HG03097 (cell line): ENCODE results near the gene SCRT2.
A peak's percentile ranks its signal among the peaks of the same experiment; 100 is the strongest.
"Not testable (repeated sequence)": the region's sequence is repeated elsewhere in the genome, so short reads cannot be mapped to it uniquely, and the experiment has no call there.

Source experiments
- ATAC-seq: cut with Tn5 transposase; IDR thresholded peaks from one replicate; pipeline ENCODE4 v1.9.1; 2021; ENCODE audit not compliant: unreplicated experiment, low FRiP score

Gene SCRT2

DNA sequence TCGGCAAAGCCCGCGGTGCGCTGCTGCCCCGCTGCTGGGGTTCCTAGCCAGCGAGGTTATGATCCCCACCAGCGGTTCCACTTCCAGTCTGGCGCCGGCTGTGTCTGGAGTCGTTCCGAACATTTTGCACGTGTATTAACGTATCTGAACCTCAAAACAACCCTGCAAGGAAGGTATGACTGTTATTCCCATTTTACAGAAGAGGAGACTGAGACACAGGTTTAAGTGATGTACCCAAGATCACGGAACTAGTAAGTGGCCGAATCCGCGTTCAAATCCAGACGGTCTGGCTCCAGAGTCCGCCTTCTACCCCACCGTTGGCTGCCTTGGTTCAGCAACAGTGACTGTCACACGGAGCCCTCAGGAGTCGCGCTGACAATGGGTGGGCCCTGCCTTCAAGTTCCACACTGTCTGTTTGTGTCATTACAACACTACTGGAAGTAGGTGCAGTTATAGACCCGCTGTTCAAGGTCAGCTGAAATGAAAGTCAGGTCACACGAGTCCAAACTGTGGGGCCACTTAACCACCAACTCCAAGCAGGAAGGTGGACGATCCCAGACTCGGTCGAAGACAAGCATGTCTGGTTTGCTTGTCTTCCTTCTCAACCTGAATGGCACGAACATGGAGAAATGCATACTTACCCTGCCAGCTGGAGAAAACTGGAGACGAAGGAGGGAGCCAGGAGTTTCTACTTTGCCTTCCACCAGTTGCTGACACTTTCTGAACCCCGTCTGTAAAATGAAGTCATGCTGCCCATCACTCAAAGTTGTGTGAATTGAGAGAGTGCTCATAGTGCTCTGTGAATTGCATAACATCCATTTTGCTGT is 21.8 kb downstream of the SCRT2 start:
- ATAC-seq = no peak

DNA sequence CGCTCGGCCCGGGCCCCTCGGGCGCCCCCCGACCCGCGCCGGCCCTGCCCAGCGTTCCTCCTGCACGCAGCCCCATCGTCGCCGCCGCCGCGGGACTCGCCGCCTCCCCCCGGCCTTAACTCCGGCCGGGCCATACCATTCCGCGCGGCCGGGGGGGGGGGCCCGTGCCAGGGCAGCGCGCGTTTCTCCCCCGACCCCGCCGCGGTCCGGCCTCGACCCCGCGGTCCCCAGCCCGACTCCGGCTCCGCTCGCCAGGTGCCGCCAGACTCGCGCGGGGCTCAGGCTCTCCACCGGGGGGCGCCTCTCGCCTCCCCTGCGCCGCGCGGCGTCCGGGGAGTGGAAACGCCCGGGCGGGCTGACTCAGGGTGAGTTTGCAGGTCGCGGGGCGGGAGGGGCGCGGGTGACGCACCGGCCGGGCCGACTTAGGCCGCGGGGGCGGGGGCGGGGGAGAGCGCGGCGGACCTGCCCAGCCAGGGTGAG is 22.5 kb downstream of the SCRT2 start, which contains the start of gene SRXN1:
Gene SRXN1 (minus strand): TSS at position 91 of the 480 bp plus-strand sequence. CDS start 15 bp downstream, at position 76.
- ATAC-seq = peak; percentile 81

DNA sequence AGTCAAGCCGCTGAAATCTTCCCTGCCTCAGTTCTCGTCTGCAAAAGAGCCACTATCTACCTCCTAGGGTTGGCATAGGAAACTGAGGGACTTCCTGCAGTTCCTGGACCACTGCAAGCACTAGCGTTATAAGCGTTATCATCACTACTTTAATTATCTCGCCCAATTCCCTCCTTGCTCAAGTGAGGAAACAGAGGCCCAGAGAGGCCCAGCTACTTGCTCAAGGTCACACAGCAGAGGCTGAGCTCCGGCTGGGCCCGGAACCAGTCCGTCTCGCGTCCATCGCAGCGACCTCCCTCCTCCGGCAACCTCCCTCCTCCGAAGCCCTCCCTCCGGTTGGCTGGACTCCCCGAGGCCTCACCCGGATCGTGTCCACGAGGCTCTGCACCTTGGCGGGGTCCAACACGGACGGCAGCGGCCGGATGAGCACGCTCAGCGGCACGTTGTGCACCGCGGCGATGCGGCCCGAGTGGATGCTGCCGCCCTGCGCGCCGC is 22.9 kb downstream of the SCRT2 start:
- ATAC-seq = no peak

DNA sequence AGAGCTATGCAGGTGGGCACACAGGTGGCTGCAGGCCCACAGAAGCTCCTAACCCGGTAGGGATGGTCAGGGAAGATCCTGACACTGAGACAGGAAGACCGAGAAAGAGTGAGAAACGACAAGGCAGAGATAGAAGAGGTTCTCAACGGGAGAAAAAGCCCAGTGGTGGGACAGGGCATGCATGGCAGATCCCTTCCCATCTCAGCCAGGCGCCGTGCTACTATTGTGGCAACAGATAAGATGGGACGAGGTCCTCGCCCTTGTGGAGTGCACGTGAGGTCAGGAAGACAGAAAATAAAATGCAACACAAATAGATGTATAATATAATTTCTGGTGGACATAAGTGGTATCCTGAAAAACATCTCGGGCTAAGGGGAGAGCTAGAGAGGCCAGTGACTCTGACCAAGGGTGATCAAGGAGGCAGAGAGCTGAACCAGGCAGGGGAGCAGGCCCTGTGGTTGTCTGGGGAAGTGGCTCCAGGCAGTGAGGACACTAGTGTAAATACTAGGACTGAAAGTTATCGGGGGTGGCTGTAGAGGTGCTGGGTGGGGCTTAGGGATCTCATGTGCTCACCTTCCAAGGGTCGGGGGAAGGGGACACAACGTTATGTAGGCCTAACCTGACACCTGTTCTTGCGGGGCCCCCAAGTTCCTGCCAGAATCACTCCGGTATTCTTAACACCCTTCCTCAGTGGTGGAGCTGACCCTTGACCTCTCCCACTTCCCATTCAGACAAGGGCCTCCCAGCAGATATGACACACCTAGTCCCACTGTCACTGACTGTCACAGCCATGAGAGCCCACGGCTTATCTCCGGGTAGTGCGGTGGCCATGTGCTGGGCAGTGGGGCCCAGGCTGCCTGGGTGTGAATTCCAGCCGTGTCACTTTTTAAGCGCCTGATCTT is 23.6 kb downstream of the SCRT2 start:
- ATAC-seq = no peak

DNA sequence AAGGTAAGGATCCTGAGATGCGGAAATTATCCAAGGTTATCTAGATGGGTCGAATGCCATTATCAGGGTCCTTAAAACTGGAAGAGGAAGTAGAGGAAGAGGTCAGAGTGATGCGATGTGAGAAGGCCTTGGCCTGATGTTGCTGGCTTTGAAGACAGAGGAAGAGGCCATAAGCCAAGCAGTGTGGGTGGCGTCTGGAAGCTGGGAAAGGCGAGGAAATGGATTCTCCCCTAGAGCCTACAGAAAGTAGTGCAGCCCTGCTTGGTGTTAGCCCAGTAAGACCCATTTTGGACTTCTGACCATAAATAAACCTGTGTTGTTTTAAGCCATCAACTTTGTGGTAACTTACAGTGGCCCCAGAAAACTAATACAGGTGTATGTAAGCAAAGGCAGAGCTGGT is 24.6 kb downstream of the SCRT2 start:
- no peak for ATAC-seq

DNA sequence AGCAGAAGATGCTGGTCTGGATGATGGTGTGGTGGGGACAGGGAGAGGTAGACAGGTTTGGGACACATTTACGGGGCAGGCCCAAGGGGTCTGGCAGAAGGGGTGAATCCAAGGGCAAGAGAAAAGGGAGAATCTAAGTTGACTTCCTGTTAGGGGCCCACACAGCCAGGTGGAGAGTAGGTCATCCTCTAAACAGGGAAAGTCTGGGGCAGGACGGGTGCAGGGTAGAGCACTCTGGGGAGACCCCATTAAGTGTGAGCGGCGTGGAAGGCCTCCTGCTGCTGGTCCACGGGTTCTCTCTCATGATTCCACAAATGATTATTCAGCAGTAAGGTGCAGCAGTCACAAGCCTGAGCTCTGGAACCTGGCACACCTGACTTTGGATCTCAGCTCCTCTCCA is 25.3 kb downstream of the SCRT2 start:
- no peak for ATAC-seq

DNA sequence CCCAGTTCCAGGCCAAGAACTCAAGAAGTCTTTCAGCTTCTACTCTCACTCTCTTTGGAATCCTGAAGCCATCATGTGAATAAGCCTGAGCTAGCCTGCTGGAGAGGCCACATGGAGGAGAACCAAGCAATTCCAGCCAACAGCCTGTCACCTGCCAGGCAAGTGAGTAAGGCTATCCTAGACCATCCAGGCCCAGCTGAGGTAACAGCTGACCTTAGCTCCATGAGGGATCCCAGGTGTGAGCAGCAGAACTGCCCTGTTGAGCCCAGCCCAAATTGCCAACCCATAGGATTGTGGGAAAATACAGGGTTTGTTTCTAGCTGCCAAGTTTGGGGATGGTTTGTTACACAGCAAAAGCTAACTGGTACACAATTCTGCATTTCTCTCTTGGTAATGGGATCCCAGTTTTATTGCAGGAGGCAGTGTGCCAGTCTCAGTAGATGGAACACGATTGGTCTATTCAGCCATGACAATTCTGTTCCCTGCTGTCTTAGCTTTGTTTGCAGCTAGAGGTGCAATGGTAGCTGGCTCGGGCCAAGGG is 28.1 kb downstream of the SCRT2 start:
- ATAC-seq = no peak

DNA sequence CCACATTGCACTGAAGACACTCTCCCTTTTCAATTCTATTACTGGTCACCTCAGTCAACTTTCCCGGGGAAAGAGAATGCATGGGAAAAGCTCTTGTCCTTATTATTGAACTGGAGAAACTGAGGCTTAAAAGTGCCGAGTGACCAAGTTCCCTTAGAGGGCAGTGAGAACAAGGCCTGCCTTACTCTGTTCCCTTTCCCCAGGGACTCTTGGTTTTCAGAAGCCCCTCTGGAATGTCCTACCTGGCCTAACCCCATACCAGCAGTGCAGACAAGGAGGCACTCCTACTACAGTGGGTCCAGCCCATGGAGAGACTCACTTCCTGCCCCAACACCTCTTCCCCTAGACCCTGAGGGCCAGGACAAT is 28.8 kb downstream of the SCRT2 start:
- ATAC-seq = no peak

DNA sequence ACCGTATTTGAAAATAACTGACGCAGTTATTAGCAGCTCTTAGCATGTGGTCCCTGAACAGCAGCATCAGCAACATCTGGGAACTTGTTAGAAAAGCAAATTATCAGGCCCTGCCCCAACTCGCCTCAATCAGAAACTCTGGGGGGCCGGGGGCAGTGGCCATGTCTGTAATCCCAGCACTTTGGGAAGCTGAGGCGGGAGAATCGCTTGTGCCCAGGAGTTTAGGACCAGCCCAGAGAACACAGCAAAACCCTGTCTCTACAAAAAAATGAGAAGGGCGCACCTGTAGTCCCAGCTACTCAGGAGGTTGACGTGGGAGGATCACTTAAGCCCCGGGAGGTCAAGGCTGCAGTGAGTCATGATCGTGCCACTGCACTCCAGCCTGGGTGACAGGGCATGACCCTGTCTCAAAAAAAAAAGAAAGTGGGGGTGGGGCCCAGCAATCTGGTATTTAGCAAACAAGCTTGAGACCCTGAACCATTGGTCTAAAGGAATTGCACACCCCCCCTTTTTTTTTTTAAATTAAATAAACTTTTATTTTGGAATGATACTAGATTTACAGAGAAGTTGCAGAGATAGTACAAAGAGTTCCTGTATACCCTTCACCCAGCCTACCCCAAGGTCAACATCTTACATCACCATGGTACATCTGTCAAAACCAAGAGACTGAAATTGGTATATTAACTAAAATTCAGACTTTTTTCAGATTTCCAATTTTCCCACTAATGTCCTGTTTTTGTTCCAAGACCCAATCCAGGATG is 29.3 kb downstream of the SCRT2 start:
- no peak for ATAC-seq

DNA sequence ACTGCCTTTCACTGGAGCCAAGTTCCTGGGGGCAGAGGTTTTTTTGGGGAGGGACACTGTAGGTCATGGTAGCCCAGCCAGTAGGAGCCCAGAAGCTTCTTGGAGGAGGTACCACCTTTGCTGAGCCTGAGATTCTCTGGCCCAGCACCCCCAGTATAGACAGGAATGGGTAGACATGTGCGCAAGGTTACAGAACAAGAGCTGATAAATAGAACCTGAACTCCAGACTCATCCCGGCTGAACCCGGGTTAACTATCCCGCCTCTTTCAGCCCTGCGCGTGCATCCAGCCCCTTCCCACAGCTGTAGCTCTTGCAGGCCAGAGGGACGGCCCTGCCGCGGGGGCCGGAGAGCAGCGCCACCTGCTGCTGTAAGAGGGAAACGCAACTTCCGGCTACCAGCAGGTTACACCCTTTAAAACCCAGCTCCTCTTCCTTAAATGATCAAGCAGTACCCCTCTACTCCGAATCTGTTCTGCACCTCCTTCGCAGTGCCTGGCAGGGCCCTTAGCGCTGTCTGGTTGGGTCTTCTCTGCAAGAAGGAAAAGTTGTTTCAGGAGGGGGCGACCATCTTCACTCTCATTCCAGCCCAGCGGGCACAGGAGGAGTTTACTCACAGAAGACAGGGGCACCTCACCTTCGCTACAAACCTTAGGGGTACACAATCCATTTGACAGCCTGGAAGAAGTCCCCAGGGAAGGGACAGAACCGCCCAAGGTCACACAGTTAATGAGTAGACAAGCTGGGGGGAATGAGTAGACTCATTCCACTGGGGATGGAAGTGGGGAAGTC is 30.1 kb downstream of the SCRT2 start:
- no peak for ATAC-seq

DNA sequence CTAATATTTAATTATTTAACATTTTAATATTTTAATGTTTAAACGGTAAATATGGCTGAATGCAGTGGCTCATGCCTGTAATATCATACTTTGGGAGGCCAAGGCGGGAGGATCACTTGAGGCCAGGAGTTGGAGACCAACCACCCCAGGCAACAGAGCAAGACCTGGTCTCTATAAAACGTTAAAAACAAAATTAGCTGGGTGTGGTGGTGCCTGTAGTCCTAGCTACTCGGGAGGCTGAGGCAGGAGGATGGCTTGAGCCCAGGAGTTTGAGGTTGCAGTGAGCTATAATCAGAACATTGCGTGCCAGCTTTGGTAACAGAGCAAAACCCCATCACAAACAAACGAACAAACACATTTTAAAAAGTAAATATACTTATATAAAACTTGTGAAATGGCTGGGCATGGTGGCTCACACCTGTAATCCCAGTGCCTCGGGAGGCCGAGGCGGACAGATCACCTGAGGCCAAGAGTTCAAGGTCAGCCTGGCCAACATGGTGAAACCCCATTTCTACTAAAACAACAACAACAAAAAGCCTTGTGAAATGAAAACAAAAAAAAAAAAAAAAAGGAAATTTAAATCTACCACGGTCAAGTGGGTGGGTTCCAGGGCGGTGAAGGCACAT is 30.8 kb downstream of the SCRT2 start:
- ATAC-seq = no peak

DNA sequence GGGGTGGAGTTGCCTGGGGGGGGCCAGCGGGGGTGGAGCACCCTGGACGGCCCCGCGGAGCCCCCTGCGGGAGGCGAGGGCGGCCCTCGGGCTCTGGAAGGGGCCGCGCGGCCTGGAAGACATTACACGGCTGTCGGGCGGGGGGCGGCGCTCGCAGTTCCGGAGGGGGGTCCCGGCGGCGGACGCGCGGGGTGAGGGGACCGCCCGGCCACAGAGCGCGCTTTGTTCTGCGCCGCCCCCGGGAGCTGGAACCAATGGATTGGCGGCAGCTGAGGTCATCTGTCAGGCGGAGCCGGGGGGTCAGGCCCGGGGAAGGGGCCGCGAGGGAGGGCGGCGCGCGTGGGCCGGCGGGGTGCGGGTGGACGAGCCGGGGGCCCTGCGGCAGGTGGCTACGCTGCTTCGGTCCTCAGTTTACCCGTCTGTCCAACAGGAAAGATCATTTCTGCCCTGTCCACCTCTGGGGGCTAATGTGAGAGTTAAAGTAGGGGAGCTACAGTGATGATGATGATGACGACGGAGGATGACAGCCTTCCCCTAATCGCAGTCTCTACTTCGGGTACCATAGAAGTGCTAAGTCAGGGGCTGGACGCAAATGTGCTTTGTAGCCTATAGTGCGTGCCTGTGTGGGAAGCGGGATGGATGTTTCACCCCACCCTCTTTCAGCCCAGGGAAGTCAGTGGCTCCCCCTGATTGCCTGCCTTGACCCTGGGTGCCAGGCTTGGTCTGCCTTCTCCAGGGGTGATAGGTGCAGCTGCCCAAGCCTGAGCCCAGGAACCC is 33.0 kb downstream of the SCRT2 start:
- no peak for ATAC-seq

DNA sequence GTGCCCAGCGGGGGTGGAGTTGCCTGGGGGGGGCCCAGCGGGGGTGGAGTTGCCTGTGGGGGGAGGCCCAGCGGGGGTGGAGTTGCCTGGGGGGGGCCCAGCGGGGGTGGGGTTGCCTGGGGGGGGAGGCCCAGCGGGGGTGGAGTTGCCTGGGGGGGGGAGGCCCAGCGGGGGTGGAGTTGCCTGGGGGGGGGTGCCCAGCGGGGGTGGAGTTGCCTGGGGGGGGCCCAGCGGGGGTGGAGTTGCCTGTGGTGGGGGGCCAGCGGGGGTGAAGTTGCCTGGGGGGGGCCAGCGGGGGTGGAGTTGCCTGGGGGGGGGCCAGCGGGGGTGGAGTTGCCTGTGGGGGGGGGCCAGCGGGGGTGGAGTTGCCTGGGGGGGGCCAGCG is 33.6 kb downstream of the SCRT2 start:
- not testable (repeated sequence) for ATAC-seq

DNA sequence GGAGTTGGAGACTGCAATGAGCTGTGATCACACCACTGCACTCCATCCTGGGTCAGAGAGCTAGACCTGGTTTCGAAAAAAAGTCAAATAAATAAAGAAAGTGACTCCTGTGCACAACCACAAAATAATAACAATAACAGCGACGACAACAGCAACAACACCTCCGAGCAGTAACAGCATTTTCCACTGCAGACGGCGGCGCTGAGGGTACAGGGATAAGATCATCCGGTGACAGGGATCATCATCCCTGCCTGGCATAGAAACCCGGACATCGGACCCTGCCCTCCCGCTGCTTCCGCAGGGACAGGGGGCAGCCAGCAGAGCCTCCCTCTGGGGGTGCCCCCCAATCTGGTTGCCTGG is 34.1 kb downstream of the SCRT2 start:
- no peak for ATAC-seq

DNA sequence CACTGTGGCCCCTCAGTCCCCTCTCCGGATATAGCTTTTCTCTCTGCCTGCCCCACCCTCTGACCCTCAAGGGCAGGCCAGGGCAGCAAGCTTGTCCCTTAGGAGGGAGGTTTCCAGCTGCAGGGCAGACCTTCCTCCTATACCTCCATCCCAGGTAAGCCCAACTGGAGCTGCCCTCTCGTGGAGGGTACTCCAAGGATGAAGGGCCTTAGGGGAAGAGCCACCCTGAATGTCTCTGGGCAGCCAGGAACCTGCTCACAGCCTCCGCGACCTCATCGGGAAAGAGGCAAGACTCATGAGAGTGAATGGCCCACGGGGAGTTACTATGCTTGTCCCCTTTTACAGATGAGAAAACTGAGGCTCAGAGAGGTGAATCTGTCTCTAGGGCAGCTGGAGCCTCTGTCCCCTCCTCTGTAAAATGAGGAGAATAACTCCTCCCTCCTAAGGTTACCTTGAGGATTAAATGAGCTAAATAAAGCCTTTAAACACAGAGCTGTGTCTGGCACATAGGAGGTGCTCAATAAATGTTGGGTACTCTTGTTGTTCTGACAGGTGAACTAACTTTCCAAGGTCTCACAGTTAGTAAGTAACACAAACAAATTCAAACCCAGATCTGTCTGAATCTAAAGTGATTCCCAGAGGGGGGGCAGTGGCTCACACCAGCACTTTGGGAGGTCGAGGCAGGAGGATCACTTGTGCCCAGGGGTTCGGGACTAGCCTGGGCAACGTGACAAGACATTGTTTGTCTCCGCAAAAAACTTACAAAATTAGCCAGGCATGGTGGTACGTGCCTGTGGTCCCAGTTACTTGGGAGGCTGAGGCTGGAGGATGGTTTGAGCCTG is 34.7 kb downstream of the SCRT2 start:
- ATAC-seq = no peak

DNA sequence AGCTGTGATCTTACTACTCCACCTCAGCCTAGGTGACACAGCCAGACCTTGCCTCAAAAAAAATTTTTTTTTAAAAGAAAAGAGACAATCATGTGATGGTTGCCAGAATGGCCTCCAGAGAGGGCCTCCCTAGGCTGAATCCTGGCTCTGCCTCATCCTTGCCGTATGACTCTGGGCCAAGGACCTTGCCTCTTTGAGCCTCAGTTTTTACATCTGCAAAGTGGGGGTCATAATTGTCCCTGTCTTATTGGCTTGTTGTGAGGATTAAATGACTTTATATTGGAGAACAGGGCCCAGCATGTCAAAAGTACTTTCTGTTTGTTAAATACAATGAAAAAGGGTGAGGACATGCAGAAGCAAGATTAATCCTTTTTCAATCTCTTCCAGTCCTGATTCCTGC is 37.0 kb downstream of the SCRT2 start:
- no peak for ATAC-seq

DNA sequence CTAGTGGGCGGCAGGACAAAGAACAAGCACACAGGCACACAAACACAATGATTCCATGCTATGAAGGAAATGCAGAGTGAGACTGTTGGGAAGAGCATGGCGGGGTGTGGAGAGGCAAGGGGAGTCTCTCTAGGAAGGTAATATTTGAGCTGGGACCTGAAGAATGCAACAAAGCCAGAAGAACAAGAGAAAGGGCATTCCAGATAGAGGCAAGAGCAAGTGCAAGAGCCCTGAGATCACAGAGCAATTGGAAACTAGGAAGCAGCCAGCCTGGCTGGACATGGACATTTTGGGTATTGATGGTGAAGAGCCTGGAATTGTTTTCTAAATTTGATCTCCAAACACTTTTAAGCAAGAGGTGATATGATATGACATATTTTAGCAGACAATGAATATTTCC is 38.0 kb downstream of the SCRT2 start:
- no peak for ATAC-seq

DNA sequence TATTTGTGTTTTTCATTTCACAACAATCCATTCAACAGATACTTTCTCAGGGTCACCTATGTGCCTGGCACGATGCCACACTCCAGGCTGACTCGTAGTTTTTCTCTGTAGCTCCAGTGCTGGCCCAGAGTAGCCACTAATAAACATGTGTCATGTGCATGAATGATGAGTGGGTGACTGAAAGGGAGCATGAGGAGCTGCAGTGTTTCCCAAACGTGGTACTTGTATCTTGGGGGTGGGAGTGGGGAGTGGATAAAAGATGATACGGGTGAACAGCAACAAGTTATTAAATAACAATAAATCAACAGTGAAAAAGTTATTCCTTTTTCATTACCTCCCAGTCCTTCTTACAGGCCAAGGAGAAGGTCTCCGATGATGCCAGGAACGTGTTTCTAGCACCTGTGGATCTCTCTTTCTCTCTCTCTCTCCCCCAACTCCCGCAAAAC is 39.7 kb downstream of the SCRT2 start:
- ATAC-seq = no peak
